NOMO-1 treated with dmso at 0.1 percent for 144 hours (cell line): Measurements from ENCODE around the gene IRF3.

ENCODE experiments used
- DNase-seq: peaks from one replicate; lab custom pipeline; 2025; ENCODE audit not compliant: unreplicated experiment; lab: John Stamatoyannopoulos, UW

IRF3 gene, protein sequence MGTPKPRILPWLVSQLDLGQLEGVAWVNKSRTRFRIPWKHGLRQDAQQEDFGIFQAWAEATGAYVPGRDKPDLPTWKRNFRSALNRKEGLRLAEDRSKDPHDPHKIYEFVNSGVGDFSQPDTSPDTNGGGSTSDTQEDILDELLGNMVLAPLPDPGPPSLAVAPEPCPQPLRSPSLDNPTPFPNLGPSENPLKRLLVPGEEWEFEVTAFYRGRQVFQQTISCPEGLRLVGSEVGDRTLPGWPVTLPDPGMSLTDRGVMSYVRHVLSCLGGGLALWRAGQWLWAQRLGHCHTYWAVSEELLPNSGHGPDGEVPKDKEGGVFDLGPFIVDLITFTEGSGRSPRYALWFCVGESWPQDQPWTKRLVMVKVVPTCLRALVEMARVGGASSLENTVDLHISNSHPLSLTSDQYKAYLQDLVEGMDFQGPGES

DNA sequence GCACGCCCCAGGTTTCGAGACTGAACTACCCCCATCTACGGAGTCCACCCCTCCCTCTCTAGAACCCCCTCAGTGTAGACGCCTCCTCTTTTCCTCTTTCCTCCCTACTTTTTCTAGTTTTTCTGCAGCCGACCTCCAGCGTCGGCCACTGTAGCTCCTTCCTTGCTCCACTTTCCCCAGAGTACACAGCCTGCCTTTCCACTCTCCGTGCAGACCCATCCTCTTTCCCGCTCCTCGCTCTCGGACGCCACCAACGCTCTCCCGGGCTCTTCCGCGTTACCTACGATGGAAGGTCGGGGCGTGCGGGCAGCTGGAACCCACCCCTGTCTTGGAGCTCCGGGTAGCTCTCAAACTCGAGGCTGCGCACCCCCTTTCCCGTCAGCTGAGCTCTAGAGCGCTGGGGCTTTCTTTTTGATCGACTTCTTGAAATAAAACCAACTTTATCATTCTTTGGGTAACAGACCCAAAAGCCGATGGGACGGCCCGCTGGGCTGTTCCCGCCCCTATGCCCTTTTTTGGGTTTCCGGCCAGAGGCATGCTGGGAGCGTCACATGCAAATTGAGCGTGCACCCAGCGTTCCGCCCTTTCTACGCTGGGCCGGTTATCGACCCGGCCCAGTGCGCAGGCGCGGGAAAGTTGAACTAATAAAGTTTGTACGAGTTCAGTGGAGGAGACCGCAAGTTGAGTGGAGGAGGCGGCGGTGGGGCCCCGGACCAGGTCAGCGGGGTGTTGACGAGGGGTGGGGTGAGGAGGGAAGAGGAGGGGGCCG, at the start of gene IRF3, which contains the start of gene BCL2L12:
Gene IRF3, minus strand, starts transcription at position 507 of the 769 bp plus-strand sequence. CDS start 1,019 bp downstream, outside the sequence.
Gene BCL2L12, plus strand, starts transcription at position 583 of the 769 bp plus-strand sequence. CDS start 760 bp downstream, outside the sequence.
- peak; percentile 96 for DNase-seq

DNA sequence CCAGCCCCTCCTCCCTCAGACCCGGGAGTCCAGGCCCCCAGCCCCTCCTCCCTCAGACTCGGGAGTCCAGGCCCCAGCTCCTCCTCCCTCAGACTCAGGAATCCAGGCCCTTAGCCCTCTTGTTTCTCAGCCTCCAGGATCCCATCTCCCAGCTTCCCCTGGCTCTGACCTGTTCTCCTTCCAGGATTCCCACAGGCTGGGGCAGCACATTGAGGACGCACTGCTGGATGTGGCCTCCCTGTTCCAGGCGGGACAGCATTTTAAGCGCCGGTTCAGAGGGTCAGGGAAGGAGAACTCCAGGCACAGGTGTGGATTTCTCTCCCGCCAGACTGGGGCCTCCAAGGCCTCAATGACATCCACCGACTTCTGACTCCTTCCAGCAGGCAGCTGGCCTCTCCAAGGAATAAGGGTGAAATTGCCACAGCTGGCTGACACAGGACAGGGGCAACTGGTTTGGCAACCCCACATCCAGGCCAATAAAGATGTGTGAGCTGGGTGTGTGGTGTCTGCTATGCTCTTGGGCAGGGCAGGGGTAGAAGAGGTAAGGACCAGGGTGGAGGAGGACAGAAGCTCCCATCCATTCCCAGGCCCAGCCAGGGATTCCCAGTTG, 47.7 kb upstream of the IRF3 start:
- DNase-seq: no peak

DNA sequence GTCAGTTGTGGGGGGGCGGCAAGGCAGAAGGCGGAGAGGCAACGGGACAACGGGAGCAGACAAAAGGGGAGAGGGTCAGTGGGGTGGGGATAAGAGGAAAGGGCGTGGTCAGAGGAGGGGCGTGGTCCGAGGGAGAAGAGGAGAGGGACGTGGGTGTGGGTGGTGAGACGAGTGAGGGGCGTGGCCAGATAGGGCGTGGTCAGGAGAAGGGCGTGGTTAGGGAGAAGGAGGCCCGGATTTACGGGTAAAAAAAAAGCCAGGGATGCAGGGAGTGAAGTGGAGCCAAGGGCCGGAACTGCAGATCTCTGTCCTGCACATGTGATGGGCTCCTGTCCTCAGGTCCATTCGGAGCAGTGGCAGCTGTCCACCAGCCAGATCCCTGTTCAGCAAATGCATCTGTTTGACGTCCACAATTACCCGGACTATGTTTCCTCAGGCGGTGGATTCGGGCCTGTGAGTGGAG, 46.8 kb upstream of the IRF3 start:
- no peak for DNase-seq

DNA sequence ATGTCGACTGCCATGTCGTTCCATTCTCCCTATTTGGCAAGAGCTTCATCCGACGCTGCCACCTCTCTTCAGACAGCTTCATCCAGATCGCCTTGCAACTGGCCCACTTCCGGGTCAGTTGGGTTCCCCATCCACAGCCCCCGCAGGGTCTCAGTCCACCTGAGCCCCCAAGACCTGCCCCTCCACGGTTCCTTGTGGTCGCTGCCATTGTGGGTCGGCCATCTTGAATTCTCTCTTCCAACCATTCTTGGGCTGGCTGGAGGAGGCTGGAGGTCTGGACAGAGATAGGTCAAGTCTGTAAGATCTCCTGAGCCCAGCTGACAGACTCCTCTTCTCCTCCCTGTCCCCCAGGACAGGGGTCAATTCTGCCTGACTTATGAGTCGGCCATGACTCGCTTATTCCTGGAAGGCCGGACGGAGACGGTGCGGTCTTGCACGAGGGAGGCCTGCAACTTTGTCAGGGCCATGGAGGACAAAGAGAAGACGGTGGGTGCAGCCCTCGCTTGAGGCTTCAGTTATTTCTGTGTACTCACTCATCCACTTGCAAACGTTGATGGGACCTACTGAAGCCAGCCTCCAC, 44.8 kb upstream of the IRF3 start:
- no peak for DNase-seq

DNA sequence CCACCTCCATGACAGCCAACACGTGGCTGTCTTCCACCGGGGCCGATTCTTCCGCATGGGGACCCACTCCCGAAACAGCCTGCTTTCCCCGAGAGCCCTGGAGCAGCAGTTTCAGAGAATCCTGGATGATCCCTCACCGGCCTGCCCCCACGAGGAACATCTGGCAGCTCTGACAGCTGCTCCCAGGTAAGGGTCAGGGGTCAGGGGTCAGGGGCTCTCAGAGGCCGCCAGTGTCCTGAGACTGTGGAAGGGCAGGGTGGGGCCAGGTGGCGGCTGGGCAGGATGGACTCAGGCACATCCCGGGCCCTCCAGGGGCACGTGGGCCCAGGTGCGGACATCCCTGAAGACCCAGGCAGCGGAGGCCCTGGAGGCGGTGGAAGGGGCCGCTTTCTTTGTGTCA, 40.3 kb upstream of the IRF3 start:
- no peak for DNase-seq

DNA sequence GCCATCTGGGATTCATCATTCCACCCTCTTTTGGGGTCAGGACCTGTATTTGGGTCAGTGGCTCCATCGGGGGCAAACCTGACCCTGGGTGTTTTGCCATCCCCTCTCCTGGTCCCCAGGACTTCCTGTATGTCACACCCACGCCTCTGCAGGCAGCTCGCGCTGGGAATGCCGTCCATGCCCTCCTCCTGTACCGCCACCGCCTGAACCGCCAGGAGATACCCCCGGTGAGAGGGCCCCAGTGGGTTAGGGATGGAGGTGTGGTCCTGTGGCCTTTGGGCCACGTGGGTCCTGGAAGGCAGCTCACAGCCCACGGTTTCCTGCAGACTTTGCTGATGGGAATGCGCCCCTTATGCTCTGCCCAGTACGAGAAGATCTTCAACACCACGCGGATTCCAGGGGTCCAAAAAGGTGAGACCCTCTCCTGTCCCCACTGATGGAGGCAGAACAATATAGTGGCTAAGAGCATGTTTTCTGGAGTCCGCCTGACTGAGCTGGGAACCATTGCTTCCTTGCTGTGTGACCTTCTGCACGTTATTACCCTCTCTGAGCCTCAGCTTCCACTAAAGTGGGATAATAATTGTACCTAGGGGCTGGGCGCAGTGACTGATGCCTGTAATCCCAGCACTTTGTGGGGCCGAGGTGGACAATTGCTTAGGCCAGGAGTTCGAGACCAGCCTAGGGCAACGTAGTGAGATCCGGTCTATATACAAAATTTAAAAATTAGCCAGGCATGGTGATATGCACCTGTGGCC, 39.4 kb upstream of the IRF3 start:
- DNase-seq: no peak

DNA sequence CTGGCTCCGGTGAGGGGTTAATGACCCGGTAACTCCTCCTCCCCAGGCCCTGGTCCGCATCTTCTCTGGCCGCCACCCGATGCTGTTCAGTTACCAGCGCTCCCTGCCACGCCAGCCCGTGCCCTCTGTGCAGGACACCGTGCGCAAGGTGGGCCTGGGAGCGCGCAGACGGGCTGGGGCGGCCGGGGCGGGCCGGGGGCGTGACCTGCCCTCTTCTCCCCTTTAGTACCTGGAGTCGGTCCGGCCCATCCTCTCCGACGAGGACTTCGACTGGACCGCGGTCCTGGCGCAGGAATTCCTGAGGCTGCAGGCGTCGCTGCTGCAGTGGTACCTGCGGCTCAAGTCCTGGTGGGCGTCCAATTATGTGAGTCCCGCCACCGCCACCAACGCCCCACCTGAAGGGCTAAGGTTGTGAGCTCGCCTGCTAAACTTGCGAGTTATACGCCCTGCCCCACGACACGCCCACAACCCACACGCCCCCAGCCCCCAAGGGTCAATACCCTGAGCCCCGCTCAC, 35.7 kb upstream of the IRF3 start:
- DNase-seq: no peak

DNA sequence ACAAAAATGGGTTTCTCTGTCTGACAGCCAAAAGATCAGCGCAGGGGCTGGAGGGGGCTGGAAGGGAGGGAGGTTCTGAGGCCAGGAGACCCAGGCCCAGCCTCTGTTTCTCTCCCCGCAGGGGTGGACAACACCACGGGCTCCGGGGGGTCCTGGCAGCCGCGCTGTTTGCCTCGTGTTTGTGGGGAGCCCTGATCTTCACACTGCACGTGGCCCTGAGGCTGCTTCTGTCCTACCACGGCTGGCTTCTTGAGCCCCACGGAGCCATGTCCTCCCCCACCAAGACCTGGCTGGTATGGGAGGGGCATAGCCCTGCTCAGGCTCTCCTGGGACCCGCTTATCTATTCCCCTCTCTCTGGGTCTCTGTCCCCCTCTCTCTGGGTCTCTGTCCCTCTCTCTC, 34.9 kb upstream of the IRF3 start:
- DNase-seq: no peak

DNA sequence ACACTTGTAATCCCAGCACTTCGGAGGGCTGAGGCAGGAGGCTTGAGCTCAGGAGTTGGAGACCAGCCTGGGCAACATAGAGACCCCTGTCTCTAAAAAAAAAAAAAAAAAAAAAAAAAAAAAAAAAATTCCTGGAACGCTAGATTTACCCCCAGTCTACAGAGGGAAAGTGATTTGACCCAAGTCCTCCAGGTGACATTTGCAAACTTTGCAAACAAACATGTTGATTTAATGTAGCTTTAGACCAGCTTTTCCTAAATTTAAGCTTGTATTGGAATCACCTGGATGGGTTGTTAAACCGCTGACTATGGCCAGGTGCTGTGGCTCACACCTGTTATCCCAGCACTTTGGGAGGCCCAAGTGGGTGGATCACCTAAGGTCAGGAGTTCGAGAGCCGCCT, 33.7 kb upstream of the IRF3 start:
- DNase-seq: no peak

DNA sequence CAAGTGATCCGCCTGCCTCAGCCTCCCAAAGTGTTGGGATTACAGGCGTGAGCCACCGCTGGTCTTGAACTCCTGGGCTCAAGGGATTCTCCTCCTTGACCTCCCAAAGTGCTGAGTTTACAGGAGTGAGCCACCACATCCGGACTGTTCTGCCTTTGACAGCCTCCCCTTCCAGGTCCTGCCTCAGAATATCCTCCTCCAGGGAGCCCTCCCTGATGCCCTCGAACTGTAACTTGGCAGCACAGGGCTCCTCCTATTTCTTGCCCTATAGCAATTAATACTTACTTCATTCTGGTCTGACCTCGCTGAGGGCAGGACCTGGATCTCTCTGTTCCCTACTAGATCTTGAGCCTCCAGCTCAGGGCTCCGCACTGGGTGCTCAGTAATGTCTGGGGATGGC, 31.2 kb upstream of the IRF3 start:
- no peak for DNase-seq

DNA sequence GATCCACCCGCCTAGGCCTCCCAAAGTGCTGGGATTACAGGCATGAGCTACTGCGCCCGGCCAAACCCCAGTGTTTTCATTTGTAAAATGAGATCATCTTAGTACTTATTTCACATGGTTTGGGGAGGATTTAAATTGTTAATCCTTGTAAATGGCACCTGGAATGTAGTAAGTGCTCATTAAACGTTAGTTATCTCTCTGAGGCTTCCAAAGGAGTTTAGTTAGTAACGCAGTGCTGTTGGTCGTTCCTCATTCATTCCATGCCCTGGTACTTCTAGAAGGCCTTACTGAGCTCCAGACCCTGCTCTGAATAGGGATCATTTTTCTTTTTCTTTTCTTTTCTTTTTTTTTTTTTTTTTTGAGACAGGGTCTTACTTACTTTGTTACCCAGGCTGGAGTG, 30.5 kb upstream of the IRF3 start:
- DNase-seq: no peak

DNA sequence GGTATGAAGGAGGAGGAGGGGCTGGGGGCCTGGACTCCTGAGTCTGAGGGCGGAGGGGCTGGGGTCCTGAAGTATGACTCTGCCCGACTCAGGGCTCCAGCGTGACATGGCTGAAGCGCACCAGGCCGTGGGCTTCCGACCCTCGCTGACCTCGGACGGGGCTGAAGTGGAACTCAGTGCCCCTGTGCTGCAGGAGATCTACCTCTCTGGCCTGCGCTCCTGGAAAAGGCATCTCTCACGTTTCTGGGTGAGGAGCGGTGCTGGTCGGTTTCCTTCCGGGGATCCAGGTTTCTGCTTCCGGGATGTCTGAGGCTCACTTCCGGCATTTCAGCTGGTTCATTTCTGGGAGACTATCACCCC, 26.5 kb upstream of the IRF3 start:
- no peak for DNase-seq

DNA sequence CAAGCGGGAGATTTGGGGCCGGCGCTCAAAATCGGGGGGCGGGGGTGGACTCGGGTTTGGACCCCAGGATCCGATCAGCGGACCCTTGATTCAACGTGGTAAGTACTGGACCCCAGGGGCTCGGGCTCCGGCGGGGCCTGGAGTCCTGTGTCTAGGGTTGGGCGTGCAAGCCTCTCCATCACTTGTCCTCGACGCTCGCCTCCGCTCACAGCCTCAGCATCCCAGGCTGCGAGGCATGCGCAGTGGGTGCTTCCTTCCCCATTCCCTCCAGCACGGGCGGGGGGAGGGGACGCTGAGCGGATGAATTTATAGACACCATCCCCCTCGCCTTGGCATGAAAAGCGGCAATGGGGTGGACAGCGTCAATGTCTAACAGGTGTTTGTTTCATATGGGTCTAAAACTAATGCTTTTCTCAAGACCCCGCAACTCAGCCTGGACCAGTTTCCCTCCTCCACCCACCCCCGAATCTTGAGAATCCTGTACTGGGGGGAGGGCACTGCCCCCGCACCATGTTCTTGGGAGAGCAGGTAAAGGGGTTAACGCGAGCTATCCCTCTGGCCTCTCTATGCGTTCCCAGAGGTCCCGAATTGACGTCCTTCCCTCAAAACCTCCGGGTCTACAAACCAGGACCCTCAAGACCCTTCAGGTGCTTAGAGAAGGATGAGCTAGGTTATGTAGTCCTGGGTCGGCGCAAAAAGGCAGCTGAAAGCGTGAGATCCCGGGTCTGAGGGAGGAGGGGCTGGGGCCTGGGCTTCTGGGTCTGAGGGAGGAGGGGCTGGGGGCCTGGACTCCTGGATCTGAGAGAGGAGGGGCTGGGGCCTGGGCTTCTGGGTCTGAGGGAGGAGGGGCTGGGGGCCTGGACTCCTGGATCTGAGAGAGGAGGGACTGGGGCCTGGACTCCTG, 25.8 kb upstream of the IRF3 start:
- no peak for DNase-seq

DNA sequence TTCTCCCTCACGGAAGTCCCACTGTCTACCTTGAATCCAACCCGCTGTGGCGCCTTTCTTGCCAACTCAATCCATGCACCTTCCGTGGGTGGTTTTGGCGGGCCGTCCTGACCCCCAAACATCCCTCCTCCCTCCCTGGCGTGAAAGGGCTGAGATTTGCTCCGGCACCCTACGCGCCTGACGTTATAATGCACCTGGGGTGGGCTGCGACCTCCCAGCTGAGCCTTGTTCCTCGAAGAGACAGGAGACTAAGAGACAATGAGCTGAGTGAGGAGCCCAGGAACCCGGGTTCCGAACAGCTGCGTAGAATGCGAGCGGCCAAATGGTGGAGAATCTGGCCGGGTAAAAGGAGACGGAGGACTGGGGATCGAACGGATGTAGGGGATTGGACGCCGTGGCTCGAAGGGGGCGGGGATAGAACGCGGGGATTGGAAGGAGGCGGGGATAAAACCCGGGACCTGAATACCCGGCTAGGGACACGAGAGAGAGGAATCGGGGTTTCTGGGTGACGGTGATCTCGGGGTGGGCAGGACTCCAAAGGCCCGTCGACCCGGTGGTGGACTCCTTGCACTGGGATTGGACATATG, 25.1 kb upstream of the IRF3 start, which contains the start of gene CPT1C:
Gene CPT1C, plus strand, starts transcription at position 461 of the 587 bp plus-strand sequence. CDS start 1,137 bp downstream, outside the sequence.
- DNase-seq: no peak

DNA sequence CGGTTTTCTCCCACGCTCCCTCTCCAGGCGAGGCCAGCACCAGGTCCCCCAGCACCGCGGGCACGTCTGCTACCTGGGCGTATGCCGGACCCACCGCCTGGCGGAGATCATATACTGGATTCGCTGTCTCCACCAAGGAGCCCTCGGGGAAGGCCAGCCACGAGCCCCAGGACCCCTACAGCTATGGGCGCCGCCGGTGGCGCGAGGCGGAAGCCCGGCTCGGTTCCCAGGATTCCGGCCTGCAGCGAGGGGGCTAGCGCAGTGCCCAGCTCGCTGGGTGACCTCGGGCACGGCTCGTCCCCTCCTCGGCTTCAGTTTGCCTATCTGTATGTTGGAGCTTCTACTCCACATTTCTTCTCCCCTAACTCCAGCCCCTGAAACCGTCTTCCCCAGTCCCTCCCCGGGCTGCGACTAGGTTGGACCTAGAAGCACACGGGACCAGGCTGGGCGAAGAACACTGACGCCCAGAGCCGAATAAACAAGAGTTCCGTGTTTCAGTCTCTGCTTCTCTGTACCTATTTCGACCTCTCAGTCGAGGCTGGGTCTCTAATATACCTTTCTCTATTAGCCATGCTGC, 24.5 kb upstream of the IRF3 start:
- DNase-seq: no peak

DNA sequence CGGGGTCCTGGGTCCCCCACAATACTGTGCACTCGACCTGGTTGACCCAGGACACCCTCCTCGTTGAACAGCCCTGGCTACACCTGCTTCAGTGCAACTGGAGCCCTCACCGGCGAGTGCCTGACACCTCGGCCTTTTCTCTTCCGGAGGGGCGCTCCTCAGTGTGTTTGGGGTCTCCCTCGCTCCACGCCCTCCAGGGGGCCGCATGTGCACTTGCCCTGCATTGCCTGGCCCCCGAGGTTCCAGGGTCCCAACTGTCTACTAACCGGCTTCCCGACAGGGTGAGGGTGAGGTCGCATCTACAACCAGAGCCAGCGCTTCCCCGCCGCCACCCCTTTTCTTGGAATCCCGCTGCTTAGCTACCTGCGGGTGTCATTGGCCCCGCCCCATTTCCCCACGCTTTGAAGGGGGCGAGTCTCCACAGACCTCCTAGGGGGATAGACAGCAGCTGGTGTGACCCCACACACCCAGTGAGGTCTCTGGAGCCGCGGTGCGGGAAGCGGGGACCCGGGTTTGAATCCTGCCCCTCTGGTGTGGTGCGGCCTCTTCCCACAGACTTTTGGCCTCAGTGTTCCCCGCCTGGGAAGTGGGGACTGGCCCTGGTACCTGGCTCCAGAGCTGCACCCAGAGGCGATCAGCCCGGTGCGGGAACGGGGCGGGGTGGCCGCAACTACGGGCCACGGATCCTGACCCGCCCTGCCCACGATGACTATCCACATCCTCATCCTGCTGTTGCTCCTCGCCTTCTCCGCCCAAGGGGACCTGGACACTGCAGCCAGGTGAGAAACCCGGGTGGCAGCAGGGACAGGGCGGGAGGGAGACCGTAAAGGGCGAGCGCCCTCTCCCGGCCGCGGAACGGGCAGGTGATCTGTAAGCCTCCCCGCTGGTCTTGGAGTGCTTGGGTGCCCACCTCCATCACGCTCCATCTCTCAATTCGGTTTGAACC, 23.7 kb upstream of the IRF3 start, which contains the start of gene ADM5:
Gene ADM5, plus strand, starts transcription at position 462 of the 946 bp plus-strand sequence. Its CDS starts 244 bp downstream, at position 706.
- DNase-seq: no peak

DNA sequence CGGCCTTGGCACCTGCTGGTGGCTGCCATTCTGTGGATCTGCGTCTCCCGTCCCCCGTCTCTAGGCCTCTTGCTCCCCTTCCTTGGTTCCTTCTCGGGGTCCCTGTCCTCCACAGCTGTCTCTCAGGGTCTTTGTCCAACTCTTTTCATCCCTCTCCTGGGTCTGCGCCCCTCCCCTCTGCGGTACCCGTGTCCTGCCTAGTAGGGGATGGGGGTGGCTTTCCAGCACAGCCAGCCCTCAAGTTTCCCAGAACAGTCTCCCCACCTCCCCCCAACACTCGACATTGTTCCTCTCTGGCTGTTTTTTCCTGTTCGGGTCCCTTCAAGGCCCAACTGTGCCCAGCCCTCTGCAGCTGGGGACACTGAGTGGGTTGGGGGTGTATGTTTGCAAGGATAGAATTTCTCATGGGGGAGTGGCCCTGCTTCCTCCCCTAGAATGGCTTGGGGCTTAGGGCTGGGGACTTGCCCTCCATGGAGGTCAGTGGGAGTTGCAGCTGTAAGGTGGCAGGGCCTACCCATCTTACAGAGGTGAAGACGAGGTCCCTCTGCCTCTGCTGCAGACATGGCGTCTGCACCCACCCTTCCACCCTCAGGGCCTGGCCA, 23.0 kb upstream of the IRF3 start:
- DNase-seq: no peak
